Measurements from ENCODE around the gene KCNK15. TPM values are rescaled to one million over a fixed set of nuclear protein-coding genes. Genes with fewer than 3 reads are reported as not detected.

Gene KCNK15
- total RNA-seq, 1 experiment from 2014 or later, result 0.33 TPM

GRCh38 chr20:44780226-44780625 lies 34.6 kb downstream of the KCNK15 start:
- Histone ChIP-seq H3K18ac (ENCODE audit: insufficient read length, low read depth, low read length) (no peak overlapping the region), H3K23me2 (ENCODE audit: insufficient read length, low read depth, low read length, poor library complexity, severe bottlenecking) (no peaks in the 10 kb centered on the region), H3K9me3 (ENCODE audit: control insufficient read depth, low read depth, low read length) (no peaks in the 10 kb centered on the region), H3K79me1 (ENCODE audit: insufficient read depth, low read depth, low read length, poor library complexity, severe bottlenecking) (no peaks in the 10 kb centered on the region), H2BK20ac (ENCODE audit: low read depth, low read length, poor library complexity, severe bottlenecking) (no peak overlapping the region), H3K4me1 (ENCODE audit: insufficient read depth, low read length) (peaks cover 7% of the 10 kb centered on the region; the same call in 1 of the 2 replicates), H2BK5ac (ENCODE audit: insufficient read length, low read length) (no peak overlapping the region), H4K91ac (ENCODE audit: insufficient read length, low read depth, low read length) (no peak overlapping the region), H2AK5ac (ENCODE audit: insufficient read length, low read length) (no peak overlapping the region), H4K8ac (replicated peaks; ENCODE audit: insufficient read length, low read depth, low read length) (no peak overlapping the region), H3K14ac (ENCODE audit: insufficient read depth, low read length) (no peak overlapping the region), H3K9ac (ENCODE audit: extremely low read depth, insufficient read length, low read length) (no peak overlapping the region), H2AFZ (ENCODE audit: low read length) (no peak overlapping the region), H4K5ac (ENCODE audit: insufficient read length, low read depth, low read length) (no peak overlapping the region), H3K4ac (ENCODE audit: low read depth, low read length) (no peak overlapping the region), H3K79me2 (ENCODE audit: insufficient read depth, low read length) (no peaks in the 10 kb centered on the region), H3T11ph (ENCODE audit: low read length) (no peak overlapping the region), H2BK15ac (ENCODE audit: low read depth, low read length) (no peak overlapping the region), H4K20me1 (ENCODE audit: control insufficient read depth, insufficient read depth, insufficient read length) (no peaks in the 10 kb centered on the region), H3K27ac (ENCODE audit: insufficient read length, low read depth, low read length) (no peak overlapping the region), H3K56ac (ENCODE audit: insufficient read length, low read depth, low read length) (no peak overlapping the region), H3K23ac (ENCODE audit: insufficient read length, low read depth, low read length) (no peak overlapping the region), H2BK12ac (ENCODE audit: insufficient read length, low read depth, low read length) (no peak overlapping the region), H3K27me3 (ENCODE audit: insufficient read depth, low read length) (no peaks in the 10 kb centered on the region), H3K4me2 (ENCODE audit: insufficient read depth, insufficient read length, low read length) (no peak overlapping the region), H2BK120ac (ENCODE audit: low read depth, low read length, poor library complexity, severe bottlenecking) (no peak overlapping the region)
- Mint-ChIP-seq H3K4me1 (peaks cover 14% of the 10 kb centered on the region in 2 experiments), H3K4me3 (no peak overlapping the region), H3K9me3 (no peaks in the 10 kb centered on the region), H3K27me3 (ENCODE audit: low read depth) (peaks cover 4% of the 10 kb centered on the region), H3K27ac (no peak overlapping the region), H3K36me3 (ENCODE audit: insufficient read depth in 1 of 3, low read depth in 3 of 3) (no peaks in the 10 kb centered on the region)
- peak; percentile 61 for DNase-seq
- TF ChIP-seq CTCF (conservative IDR thresholded peaks at IDR 0.05), result no peak
- no CpG with 5 or more reads among the region's 5 CpGs for WGBS (ENCODE audit: extremely low coverage, insufficient read length, low lambda C conversion rate)
